HuH-7 (cell line): Measurements from ENCODE around the gene LRRC75B.
"Not testable (repeated sequence)": the region's sequence is repeated elsewhere in the genome, so short reads cannot be mapped to it uniquely, and the experiment has no call there.

ENCODE experiments used
- DNase-seq: peaks from one replicate; pipeline ENCODE4 v3.0.0; 2011; ENCODE audit warnings: low spot score

The LRRC75B gene

GRCh38 chr22:24554313-24555164, 38.3 kb downstream of the LRRC75B start, which contains the start of gene GUCD1:
GUCD1 (minus strand) TSS chr22:24555138; CDS start chr22:24554991, 147 bp downstream.
- no peak for DNase-seq

GRCh38 chr22:24553597-24554312, 39.1 kb downstream of the LRRC75B start:
- no peak for DNase-seq

DNA sequence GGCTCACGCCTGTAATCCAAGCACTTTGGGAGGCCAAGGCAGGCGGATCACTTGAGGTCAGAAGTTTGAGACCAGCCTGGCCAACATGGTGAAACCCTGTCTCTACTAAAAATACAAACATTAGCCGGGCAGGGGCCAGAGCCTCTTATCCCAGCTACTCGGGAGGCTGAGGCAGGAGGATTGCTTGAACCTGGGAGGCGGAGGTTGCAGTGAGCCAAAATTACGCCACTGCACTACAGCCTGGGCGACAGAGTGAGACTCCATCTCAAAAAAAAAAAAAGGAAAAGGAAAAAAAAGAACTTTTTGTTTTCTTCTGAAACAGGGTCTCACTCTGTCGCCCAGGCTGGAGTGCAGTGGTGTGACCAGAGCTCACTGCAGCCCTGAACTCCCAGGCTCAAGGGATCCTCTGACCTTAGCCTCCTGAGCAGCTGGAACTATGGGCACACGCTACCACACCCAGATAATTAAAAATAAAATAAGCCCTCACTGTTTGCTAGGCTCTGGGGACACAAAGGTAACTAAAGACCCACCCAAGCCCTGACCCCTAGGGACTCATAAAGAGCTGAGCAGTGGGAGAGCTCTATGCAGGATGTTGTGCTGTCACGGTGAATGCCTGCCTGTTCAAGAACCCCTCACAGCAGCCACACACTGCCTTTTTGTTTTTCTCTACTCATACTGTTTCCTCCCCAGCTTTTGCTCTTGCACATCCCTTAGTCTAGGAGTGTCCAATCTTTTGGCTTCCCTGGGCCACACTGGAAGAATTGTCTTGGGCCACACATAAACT, 40.2 kb downstream of the LRRC75B start:
- DNase-seq: not testable (repeated sequence)

GRCh38 chr22:24550902-24551435, 41.9 kb downstream of the LRRC75B start:
- no peak for DNase-seq

DNA sequence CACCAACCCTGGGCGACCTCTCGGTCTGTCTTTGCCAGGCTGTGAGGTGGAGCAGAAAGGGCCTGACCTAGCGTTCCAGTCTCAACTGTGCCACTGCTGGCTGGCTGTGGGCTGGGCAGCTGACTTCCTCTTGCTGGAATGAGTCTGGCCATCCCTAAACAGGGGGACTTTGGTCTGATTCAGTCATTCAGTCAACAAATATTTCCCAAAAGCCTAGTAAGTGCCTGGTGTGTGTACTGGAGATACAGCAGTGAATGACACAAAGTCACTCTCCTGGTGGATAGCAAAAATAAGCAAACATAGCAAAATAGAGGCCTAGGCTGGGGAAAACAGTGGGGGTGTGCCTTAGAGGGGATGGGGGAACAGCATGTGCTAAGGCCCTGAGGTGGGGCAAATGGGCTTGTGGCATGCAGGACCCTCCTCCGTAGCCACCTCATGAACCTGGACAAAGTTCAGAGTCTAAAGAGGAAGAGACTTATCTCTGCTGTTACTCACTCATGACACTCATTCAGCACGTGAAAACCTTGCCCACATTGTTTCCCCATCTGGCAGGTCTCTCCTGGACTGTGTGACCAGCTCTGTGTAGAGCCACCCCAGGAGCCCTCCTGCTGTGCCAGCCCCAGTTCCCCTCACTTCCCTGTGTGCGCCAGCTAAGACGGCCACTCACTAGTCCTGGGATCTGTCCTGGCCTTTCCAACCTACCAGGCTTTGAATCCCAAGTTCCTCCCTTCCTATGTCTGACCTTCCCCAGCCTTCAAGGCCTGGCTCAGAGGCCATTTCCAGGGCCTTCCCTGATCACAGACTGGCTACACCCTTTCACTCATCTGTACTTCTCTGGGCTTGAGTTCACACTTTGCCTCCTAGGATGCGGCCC, 42.6 kb downstream of the LRRC75B start:
- peak; percentile 89 for DNase-seq

- DNase-seq: no peak
These were observed 44.1 kb downstream of the LRRC75B start for GRCh38 chr22:24548812-24549211.

DNA sequence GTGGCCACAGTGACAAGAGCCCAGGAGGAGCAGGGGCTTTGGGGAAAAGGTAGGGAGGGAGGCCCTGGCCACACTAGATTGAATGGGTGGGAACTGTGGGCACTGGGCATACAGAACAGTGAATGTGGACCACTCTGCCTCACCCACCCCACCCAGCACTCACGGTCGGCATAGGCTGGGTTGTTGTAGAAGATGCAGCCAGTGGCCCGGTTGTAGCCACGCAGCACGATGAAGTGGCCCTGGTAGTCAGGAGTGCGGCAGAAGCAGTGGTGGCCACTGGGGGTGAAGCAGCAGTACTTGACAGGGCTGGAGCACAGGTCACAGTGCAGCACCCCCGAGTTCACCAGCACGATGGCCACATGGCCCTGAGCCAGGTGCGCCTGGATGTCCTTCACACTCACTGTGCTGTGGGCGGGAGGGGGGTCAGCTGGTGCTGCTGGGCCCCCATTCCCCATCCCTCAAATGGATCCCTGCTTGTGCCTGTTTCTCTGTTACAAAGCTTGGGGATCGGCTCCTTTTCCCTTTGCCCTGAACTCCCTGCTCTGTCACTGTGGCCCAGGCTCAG, 49.1 kb downstream of the LRRC75B start:
- no peak for DNase-seq

DNA sequence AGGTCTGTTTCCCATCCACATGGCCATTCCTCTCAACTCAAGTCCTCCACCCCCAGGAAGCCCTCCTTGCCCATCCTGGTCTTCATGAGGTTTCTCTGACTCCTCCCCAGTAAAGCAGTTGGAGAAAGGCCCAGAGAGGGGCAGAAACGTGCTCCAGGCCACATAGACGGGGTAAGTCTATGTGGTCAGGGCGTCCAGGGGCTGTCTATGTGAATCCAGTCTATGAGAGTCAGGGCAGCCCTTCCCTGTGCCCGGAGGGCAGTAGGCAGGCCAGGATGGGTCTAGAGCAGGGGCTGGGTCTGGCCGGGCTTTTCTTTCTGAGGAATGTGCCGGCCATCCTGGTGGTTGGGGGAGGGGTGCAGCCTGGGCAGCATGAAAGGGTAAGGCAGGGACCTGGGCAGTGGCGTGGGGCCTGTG, 49.7 kb downstream of the LRRC75B start:
- no peak for DNase-seq

GRCh38 chr22:24542641-24543040, 50.2 kb downstream of the LRRC75B start:
- DNase-seq: no peak

DNA sequence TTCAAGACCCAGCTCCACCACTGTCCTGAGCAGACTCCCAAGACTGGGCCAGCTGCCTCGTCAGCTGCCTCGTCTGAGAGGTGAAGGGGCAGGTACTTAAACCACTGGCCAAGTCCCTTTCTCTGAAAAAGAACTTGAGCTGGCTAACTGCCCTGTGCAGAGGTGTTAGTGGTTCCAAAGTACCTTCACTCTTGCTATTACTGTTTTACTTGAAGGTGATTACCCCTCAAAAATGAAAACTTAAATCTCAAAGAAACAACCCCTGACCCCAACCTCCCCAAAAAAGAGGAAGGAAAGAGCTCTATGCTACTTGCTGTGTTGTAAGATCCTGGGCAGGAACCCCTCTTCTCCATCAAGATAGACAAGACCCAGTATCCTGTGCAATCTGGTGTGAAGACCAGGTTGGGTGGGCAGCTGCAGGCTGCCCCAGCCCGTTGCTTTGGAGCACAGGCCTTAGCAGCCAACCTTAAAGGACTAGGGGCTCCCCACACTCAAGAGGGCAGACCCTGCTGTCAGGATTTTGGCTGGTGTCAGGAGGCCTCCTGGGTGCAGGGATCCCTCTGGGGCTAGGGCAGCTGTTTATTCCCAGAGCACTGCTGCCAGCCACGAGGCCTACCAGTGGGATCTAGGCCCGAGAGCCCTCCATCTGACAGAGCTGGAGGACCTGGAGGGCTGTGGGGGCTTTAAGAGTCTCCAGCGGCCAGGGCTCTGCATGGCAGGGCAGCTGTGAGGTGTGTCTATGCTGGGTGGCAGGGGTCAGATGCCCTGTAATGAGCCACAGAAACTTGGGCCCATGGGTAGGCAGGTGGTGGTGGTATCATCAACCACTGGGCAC, 51.0 kb downstream of the LRRC75B start:
- DNase-seq: no peak

DNA sequence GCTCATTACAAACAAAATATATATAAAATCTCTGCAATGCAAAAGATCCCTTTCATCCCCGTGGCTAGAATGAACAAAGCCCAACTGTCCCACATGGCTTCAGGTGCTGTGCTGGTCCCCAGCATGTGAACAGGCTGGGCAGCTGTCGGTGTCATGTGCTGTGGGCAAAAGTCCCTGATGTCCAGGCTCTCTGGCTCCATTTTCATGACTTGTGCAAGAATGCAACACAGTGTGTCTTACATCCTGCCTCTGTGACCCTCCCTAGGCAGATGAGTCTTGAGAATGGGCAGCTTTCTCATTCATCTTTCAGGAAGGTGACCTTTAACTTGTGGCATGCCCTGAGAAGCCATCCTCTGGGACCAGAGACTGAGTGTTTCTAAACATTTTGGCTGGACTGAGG, 52.4 kb downstream of the LRRC75B start:
- DNase-seq: no peak

GRCh38 chr22:24536089-24536488, 56.8 kb downstream of the LRRC75B start:
- DNase-seq: no peak
